AG09309 (cell line): ENCODE measurements around the gene BCKDK.

Experiments used
- DNase-seq: peaks from one replicate; pipeline ENCODE4 v3.0.0-alpha.2; 2010; ENCODE audit warnings: low read depth
- H3K4me3 ChIP-seq: 2 replicates; pipeline ENCODE4 v1.5.1; 2011; ENCODE audit warnings: mild to moderate bottlenecking, low read depth, low read length, moderate library complexity; ENCODE audit not compliant: control insufficient read depth
- TF ChIP-seq, protein P1 (sequence below): IDR thresholded peaks from 2 replicates; pipeline ENCODE4 v1.5.1; 2011; ENCODE audit warnings: mild to moderate bottlenecking, low read depth, low read length, inconsistent platforms; ENCODE audit not compliant: insufficient read depth, control insufficient read depth; ENCODE audit errors: missing control alignments

The BCKDK gene

GRCh38 chr16:31083981-31084380, 24.2 kb upstream of the BCKDK start:
- no peak overlapping the region for H3K4me3 ChIP-seq
- TF ChIP-seq, protein P1, sequence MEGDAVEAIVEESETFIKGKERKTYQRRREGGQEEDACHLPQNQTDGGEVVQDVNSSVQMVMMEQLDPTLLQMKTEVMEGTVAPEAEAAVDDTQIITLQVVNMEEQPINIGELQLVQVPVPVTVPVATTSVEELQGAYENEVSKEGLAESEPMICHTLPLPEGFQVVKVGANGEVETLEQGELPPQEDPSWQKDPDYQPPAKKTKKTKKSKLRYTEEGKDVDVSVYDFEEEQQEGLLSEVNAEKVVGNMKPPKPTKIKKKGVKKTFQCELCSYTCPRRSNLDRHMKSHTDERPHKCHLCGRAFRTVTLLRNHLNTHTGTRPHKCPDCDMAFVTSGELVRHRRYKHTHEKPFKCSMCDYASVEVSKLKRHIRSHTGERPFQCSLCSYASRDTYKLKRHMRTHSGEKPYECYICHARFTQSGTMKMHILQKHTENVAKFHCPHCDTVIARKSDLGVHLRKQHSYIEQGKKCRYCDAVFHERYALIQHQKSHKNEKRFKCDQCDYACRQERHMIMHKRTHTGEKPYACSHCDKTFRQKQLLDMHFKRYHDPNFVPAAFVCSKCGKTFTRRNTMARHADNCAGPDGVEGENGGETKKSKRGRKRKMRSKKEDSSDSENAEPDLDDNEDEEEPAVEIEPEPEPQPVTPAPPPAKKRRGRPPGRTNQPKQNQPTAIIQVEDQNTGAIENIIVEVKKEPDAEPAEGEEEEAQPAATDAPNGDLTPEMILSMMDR, result no peak
- DNase-seq, result no peak

GRCh38 chr16:31084584-31085302, 23.4 kb upstream of the BCKDK start:
- TF ChIP-seq, protein P1, result no peak
- no peak overlapping the region for H3K4me3 ChIP-seq
- DNase-seq, result no peak

GRCh38 chr16:31085411-31085810, 22.8 kb upstream of the BCKDK start:
- no peak overlapping the region for H3K4me3 ChIP-seq
- DNase-seq, result no peak
- TF ChIP-seq, protein P1, result no peak

- TF ChIP-seq, protein P1, result no peak
- DNase-seq, result no peak
- H3K4me3 ChIP-seq, result no peak overlapping the region
These were observed 22.1 kb upstream of the BCKDK start for GRCh38 chr16:31085873-31086628.

DNA sequence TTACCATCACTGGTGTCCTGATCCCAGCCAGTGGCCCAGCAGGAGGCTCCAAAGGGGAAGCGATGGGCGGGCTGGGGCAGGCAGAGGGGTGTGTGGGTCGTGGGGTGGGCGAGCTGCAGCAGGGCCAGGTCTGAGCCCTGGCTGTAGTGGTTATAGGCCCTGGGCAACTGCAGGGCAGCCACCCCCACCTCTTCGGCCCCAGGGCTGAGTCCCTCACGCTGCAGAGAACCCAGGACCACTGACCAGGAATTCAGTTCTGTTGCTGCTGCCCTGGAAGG, 21.6 kb upstream of the BCKDK start:
- no peak overlapping the region for H3K4me3 ChIP-seq
- TF ChIP-seq, protein P1, result no peak
- DNase-seq, result no peak

DNA sequence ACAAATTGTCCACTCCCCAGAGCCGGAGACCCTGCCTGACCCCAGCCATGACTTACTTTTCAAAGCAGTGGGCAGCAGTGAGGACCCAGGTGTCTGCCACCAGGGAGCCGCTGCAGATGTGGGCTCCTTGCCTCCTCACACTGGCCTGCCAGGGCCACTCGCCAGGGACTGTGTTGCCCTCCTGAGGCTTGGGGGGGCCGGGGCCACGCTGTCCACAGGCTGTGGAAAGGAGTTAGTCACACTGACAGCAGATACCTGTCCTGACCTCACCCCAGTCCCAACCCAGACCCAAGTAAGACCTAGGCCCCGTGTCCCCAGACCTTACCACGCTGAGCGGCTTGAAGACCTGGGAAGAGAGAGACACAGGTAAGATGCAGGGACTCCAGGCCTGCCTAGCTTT, 20.7 kb upstream of the BCKDK start:
- no peak for DNase-seq
- TF ChIP-seq, protein P1, result no peak
- H3K4me3 ChIP-seq, result no peak overlapping the region
